HCT116 (cell line): ENCODE measurements around the gene ERFE. TPM values are rescaled to one million over a fixed set of nuclear protein-coding genes. Genes with fewer than 3 reads are reported as not detected.

Experiments used
- ATAC-seq: fragments of 200-7000 bp; cut with Tn5 transposase; 2 replicates; pipeline ENCODE4 v1.9.1; 2020; ENCODE audit warnings: mild to moderate bottlenecking, moderate library complexity
- BruUV-seq: library from RNA; stranded (reverse); fragments of 400-500 nt; replicated peaks from 2 replicates; lab custom pipeline; 2021; lab: Mats Ljungman, UMichigan
- CTCF ChIA-PET: fragments of 300-600 bp; sonication (Branson Sonifier 250); formaldehyde crosslinking; loops from one replicate; lab custom pipeline; 2021; ENCODE audit warnings: antibody characterized with exemption; lab: Charles Lee
- POLR2A ChIA-PET: fragments of 300-600, 350-600 bp; sonication (Branson Sonifier 250); formaldehyde crosslinking; loops from one replicate; lab custom pipeline; 2021; ENCODE audit warnings: antibody characterized with exemption; lab: Charles Lee
- RAD21 ChIA-PET, 2 experiments: fragments of 300-600 bp; sonication (Branson Sonifier 250); formaldehyde crosslinking; loops; one replicate each; lab custom pipeline; 2023; ENCODE audit warnings: low total read pairs in 2 of 2; ENCODE audit not compliant: uncharacterized antibody in 2 of 2, unreplicated experiment in 2 of 2, low non-redundant PET in 1 of 2; lab: Charles Lee
- DNase-seq: peaks from one replicate; pipeline ENCODE4 v3.0.0-alpha.2; 2010; ENCODE audit warnings: low read depth, low spot score
- H2AFZ ChIP-seq: fragments of 200-600 bp; shearing (Covaris generic), sonication (generic); 2 replicates; pipeline ENCODE4 v1.6.1; 2017; ENCODE audit warnings: low read depth, mixed run types, mixed read lengths, antibody characterized with exemption, low read length; ENCODE audit not compliant: poor library complexity, severe bottlenecking
- H3K27ac ChIP-seq: 2 replicates; pipeline ENCODE4 v1.5.1; 2012; ENCODE audit warnings: low read depth, low read length
- H3K27me3 ChIP-seq: fragments of 200-600 bp; sonication (generic); 2 replicates; pipeline ENCODE4 v1.6.1; 2016; ENCODE audit warnings: mixed run types, low read length, mixed read lengths; ENCODE audit not compliant: insufficient read depth
- H3K36me3 ChIP-seq, 2 experiments: fragments of 200-500 bp in 1 of 2; fragments of 200-600 bp in 1 of 2; sonication (Bioruptor generic) in 1 of 2; sonication (generic) in 1 of 2; 2 replicates each; pipeline versions ENCODE4 v1.5.1 to v1.6.1; 2014 to 2016; ENCODE audit warnings: low read length in 2 of 2, inconsistent platforms in 1 of 2, mixed read lengths in 1 of 2, mixed run types in 1 of 2; ENCODE audit not compliant: insufficient read depth in 2 of 2, control insufficient read depth in 1 of 2
- H3K4me1 ChIP-seq, 2 experiments: fragments of 200-600 bp in 1 of 2; sonication (generic) in 1 of 2; 2 replicates each; pipeline versions ENCODE4 v1.5.1 to v1.6.1; 2012 to 2017; ENCODE audit warnings: low read length in 2 of 2, inconsistent platforms in 1 of 2, mild to moderate bottlenecking in 1 of 2, mixed read lengths in 1 of 2, mixed run types in 1 of 2, moderate library complexity in 1 of 2; ENCODE audit not compliant: insufficient read depth in 2 of 2, control insufficient read depth in 1 of 2
- H3K4me2 ChIP-seq: fragments of 200-600 bp; sonication (generic); 2 replicates; pipeline ENCODE4 v1.6.1; 2017; ENCODE audit warnings: mixed run types, low read length, mixed read lengths
- H3K4me3 ChIP-seq, 2 experiments: fragments of 200-600 bp in 1 of 2; sonication (generic) in 1 of 2; replicated peaks in 1 of 2; 2 replicates each; pipeline ENCODE4 v1.5.1; 2011 to 2016; ENCODE audit warnings: low read length in 2 of 2, control low read depth in 1 of 2, low read depth in 1 of 2, mild to moderate bottlenecking in 1 of 2, mixed read lengths in 1 of 2, mixed run types in 1 of 2
- H3K79me2 ChIP-seq: fragments of 200-600 bp; sonication (generic); 2 replicates; pipeline ENCODE4 v1.6.1; 2017; ENCODE audit warnings: mild to moderate bottlenecking, mixed run types, low read length, moderate library complexity, mixed read lengths; ENCODE audit not compliant: insufficient read depth
- H3K9ac ChIP-seq: fragments of 200-600 bp; sonication (generic); 2 replicates; pipeline ENCODE4 v1.6.1; 2016; ENCODE audit warnings: low read length, mixed read lengths
- H3K9me2 ChIP-seq: fragments of 200-600 bp; sonication (generic), shearing (Covaris generic); 2 replicates; pipeline ENCODE4 v1.6.1; 2017; ENCODE audit warnings: mixed run types, mild to moderate bottlenecking, moderate library complexity; ENCODE audit not compliant: insufficient read depth
- H3K9me3 ChIP-seq, 2 experiments: fragments of 200-500 bp in 1 of 2; fragments of 200-600 bp in 1 of 2; sonication (Bioruptor generic) in 1 of 2; sonication (generic) in 1 of 2; 2 replicates each; pipeline ENCODE4 v1.6.1; 2014 to 2017; ENCODE audit warnings: low read length in 2 of 2, mixed read lengths in 2 of 2, inconsistent platforms in 1 of 2, low read depth in 1 of 2, mild to moderate bottlenecking in 1 of 2, mixed run types in 1 of 2, moderate library complexity in 1 of 2; ENCODE audit not compliant: control insufficient read depth in 1 of 2, insufficient read depth in 1 of 2
- H4K20me1 ChIP-seq: fragments of 200-600 bp; sonication (generic), shearing (Covaris generic); 2 replicates; pipeline ENCODE4 v1.6.1; 2017; ENCODE audit warnings: mixed run types, mild to moderate bottlenecking, moderate library complexity; ENCODE audit not compliant: insufficient read depth
- JUND ChIP-seq: IDR thresholded peaks from 2 replicates; pipeline ENCODE4 v1.6.1; 2012
- POLR2A ChIP-seq: IDR thresholded peaks from 2 replicates; pipeline ENCODE4 v1.7.0; 2011; ENCODE audit warnings: borderline replicate concordance; ENCODE audit not compliant: insufficient read depth, insufficient read length; ENCODE audit errors: extremely low read depth
- REST ChIP-seq: IDR thresholded peaks from 2 replicates; pipeline ENCODE4 v1.6.1; 2012; ENCODE audit warnings: low read depth
- SRF ChIP-seq: IDR thresholded peaks from 2 replicates; pipeline ENCODE4 v1.6.1; 2012; ENCODE audit warnings: low read depth
- TCF7L2 ChIP-seq: IDR thresholded peaks from 2 replicates; pipeline ENCODE4 v1.7.0; 2011; ENCODE audit warnings: borderline replicate concordance, inconsistent platforms; ENCODE audit not compliant: insufficient read depth, insufficient read length; ENCODE audit errors: extremely low read depth
- ZBTB33 ChIP-seq: IDR thresholded peaks from 2 replicates; pipeline ENCODE4 v1.6.1; 2011; ENCODE audit warnings: mild to moderate bottlenecking, low read length, moderate library complexity; ENCODE audit not compliant: insufficient replicate concordance; ENCODE audit errors: extremely low read depth
- ZFX ChIP-seq: fragments of 450-650 bp; IDR thresholded peaks from 2 replicates; pipeline ENCODE4 v1.6.1; 2017
- ZNF274 ChIP-seq: fragments of 200-500 bp; sonication (Bioruptor generic); IDR thresholded peaks from 2 replicates; pipeline ENCODE4 v1.6.1; 2014; ENCODE audit warnings: mild to moderate bottlenecking, low read depth, low read length, inconsistent platforms
- intact Hi-C: fragments of 100-400 bp; cut with micrococcal nuclease; formaldehyde crosslinking; loops from 2 replicates; pipeline ENCODE4 v1.10.0; 2022
- total RNA-seq: library from RNA; stranded (reverse); gene quantifications from one replicate; pipeline ENCODE4 v1.2.1, GENCODE V29; 2021; ENCODE audit not compliant: unreplicated experiment

Gene ERFE
- total RNA-seq, 1 experiment from 2014 or later: 17.3 TPM

- TF ChIP-seq SRF: no peak
- TF ChIP-seq TCF7L2: no peak
- no peak for TF ChIP-seq REST
- no peak for TF ChIP-seq POLR2A
- no peak for TF ChIP-seq ZNF274
- TF ChIP-seq ZFX: no peak
- TF ChIP-seq ZBTB33: no peak
- no peak for TF ChIP-seq JUND
- no peaks in the 10 kb centered on the region for H3K9me2 ChIP-seq
- H3K4me3 ChIP-seq: no peak overlapping the region
- no peaks in the 10 kb centered on the region for H3K79me2 ChIP-seq
- ChIA-PET RAD21 (no interaction called here), POLR2A (no interaction called here), CTCF (no interaction called here)
- H3K9me3 ChIP-seq: no peaks in the 10 kb centered on the region
- H2AFZ ChIP-seq: no peak overlapping the region
- H3K4me1 ChIP-seq: peaks cover 4 to 12% of the 10 kb centered on the region in 2 experiments; a peak in 3 of 4 replicates
- no peaks in the 10 kb centered on the region for H3K27me3 ChIP-seq
- H4K20me1 ChIP-seq: no peaks in the 10 kb centered on the region
- intact Hi-C loops: no loop called here
- no peak for ATAC-seq
- H3K4me2 ChIP-seq: no peak overlapping the region
- no peak overlapping the region for H3K27ac ChIP-seq
- no peak overlapping the region for H3K9ac ChIP-seq
- no peaks in the 10 kb centered on the region for H3K36me3 ChIP-seq
- no TSS peak for BruUV-seq
- no peak for DNase-seq
Observed at GRCh38 chr2:238161291-238162051, 2.7 kb downstream of the ERFE start.
